Measurements from ENCODE around the gene ABCG1.

The ABCG1 gene

GRCh38 chr21:42254083-42254482, 35.1 kb downstream of the ABCG1 start:
- no peak for DNase-seq

- DNase-seq = no peak
Measured at GRCh38 chr21:42254651-42255601, 36.0 kb downstream of the ABCG1 start.

GRCh38 chr21:42255825-42256224, 36.9 kb downstream of the ABCG1 start:
- no peak for DNase-seq

- no peak for DNase-seq
Measured at GRCh38 chr21:42256316-42256715, 37.4 kb downstream of the ABCG1 start.

GRCh38 chr21:42257091-42257765, 38.3 kb downstream of the ABCG1 start:
- DNase-seq = no peak

- DNase-seq = no peak
Measured at GRCh38 chr21:42258150-42258884, 39.4 kb downstream of the ABCG1 start.

- no peak for DNase-seq
Measured at GRCh38 chr21:42258885-42259407, 40.0 kb downstream of the ABCG1 start.

GRCh38 chr21:42260121-42260520, 41.2 kb downstream of the ABCG1 start:
- no peak for DNase-seq

- no peak for DNase-seq
Measured at GRCh38 chr21:42261829-42262200, 42.9 kb downstream of the ABCG1 start.

GRCh38 chr21:42262831-42263231, 43.9 kb downstream of the ABCG1 start:
- DNase-seq = no peak

GRCh38 chr21:42263591-42264131, 44.7 kb downstream of the ABCG1 start:
- DNase-seq = no peak

- DNase-seq = no peak
Measured at GRCh38 chr21:42264245-42265195, 45.6 kb downstream of the ABCG1 start.

- DNase-seq = no peak
Measured at GRCh38 chr21:42265231-42265812, 46.4 kb downstream of the ABCG1 start.

- DNase-seq = no peak
Measured at GRCh38 chr21:42266971-42267556, 48.1 kb downstream of the ABCG1 start.

GRCh38 chr21:42269386-42269785, 50.4 kb downstream of the ABCG1 start:
- no peak for DNase-seq

- DNase-seq = no peak
Measured at GRCh38 chr21:42271065-42271464, 52.1 kb downstream of the ABCG1 start.

- DNase-seq = no peak
Measured at GRCh38 chr21:42272109-42272962, 53.4 kb downstream of the ABCG1 start.

- no peak for DNase-seq
Measured at GRCh38 chr21:42272984-42273600, 54.2 kb downstream of the ABCG1 start.

- no peak for DNase-seq
Measured at GRCh38 chr21:42276076-42276475, 57.1 kb downstream of the ABCG1 start.

Measured in left hindlimb (tissue), 1 donor.